ENCODE data around the gene NHEJ1.
A peak's percentile ranks its signal among the peaks of the same experiment; 100 is the strongest.
"Not testable (repeated sequence)": the region's sequence is repeated elsewhere in the genome, so short reads cannot be mapped to it uniquely, and the experiment has no call there.

The NHEJ1 gene

GRCh38 chr2:219160186-219161017, at the start of gene NHEJ1:
Gene NHEJ1, minus strand, starts transcription at chr2:219160815. Its CDS starts 2,453 bp downstream, at chr2:219158362.
- DNase-seq (ENCODE audit: low spot score): peak; percentile 97

- DNase-seq (ENCODE audit: low spot score): no peak
These were observed 48.9 kb upstream of the NHEJ1 start for GRCh38 chr2:219209236-219210195.

GRCh38 chr2:219207884-219208740, 47.5 kb upstream of the NHEJ1 start:
- DNase-seq (ENCODE audit: low spot score): peak; percentile 37

- DNase-seq (ENCODE audit: low spot score): no peak
These were observed 46.7 kb upstream of the NHEJ1 start for GRCh38 chr2:219207134-219207883.

GRCh38 chr2:219206328-219207133, 45.9 kb upstream of the NHEJ1 start, which contains the start of gene ZFAND2B:
Gene ZFAND2B, plus strand, starts transcription at chr2:219206782. Its CDS starts 206 bp downstream, at chr2:219206988.
- peak; percentile 99 for DNase-seq (ENCODE audit: low spot score)

- DNase-seq (ENCODE audit: low spot score): no peak
These were observed 45.3 kb upstream of the NHEJ1 start for GRCh38 chr2:219205981-219206327.

GRCh38 chr2:219205165-219205538, 44.5 kb upstream of the NHEJ1 start:
- no peak for DNase-seq (ENCODE audit: low spot score)

GRCh38 chr2:219204425-219205164, 44.0 kb upstream of the NHEJ1 start:
- no peak for DNase-seq (ENCODE audit: low spot score)

- not testable (repeated sequence) for DNase-seq (ENCODE audit: low spot score)
These were observed 40.7 kb upstream of the NHEJ1 start for GRCh38 chr2:219201331-219201730.

GRCh38 chr2:219200502-219201326, 40.1 kb upstream of the NHEJ1 start:
- DNase-seq (ENCODE audit: low spot score): not testable (repeated sequence)

- no peak for DNase-seq (ENCODE audit: low spot score)
These were observed 39.0 kb upstream of the NHEJ1 start for GRCh38 chr2:219199470-219200211.

GRCh38 chr2:219198974-219199373, 38.4 kb upstream of the NHEJ1 start:
- DNase-seq (ENCODE audit: low spot score): no peak

GRCh38 chr2:219197388-219197787, 36.8 kb upstream of the NHEJ1 start:
- no peak for DNase-seq (ENCODE audit: low spot score)

- DNase-seq (ENCODE audit: low spot score): no peak
These were observed 26.3 kb upstream of the NHEJ1 start for GRCh38 chr2:219186754-219187456.

GRCh38 chr2:219184121-219184520, 23.5 kb upstream of the NHEJ1 start:
- no peak for DNase-seq (ENCODE audit: low spot score)

- no peak for DNase-seq (ENCODE audit: low spot score)
These were observed 22.6 kb upstream of the NHEJ1 start for GRCh38 chr2:219183151-219183772.

Data from AG08395 (cell line).